Astrocyte (in vitro differentiated cells and primary cell): ENCODE data around the gene ZC3HAV1. TPM values are rescaled to one million over a fixed set of nuclear protein-coding genes. Genes with fewer than 3 reads are reported as not detected.
A peak's percentile ranks its signal among the peaks of the same experiment; 100 is the strongest.

ENCODE experiments used
- DNase-seq: peaks from one replicate; pipeline ENCODE4 v3.0.0-alpha.2; 2010; ENCODE audit warnings: low read depth
- FAIRE-seq: peaks from 2 replicates; lab custom pipeline; 2011; peaks lifted over from hg19 to GRCh38; lab: Jason Lieb, UNC
- H2AFZ ChIP-seq: 2 replicates; pipeline ENCODE4 v1.6.0; 2012; ENCODE audit warnings: low read depth, low read length, inconsistent platforms
- H3K27ac ChIP-seq: 2 replicates; pipeline ENCODE4 v1.5.1; 2011; ENCODE audit warnings: low read depth, low read length, inconsistent platforms
- H3K27me3 ChIP-seq: 2 replicates; pipeline ENCODE4 v1.6.0; 2011; ENCODE audit warnings: low read length, inconsistent platforms; ENCODE audit not compliant: insufficient read depth
- H3K36me3 ChIP-seq: 2 replicates; pipeline ENCODE4 v1.5.1; 2011; ENCODE audit warnings: low read length, inconsistent platforms; ENCODE audit not compliant: insufficient read depth
- H3K4me1 ChIP-seq: 2 replicates; pipeline ENCODE4 v1.5.1; 2011; ENCODE audit warnings: low read length, inconsistent platforms; ENCODE audit not compliant: insufficient read depth
- H3K4me2 ChIP-seq: 2 replicates; pipeline ENCODE4 v1.6.0; 2012; ENCODE audit warnings: low read length, inconsistent platforms
- H3K4me3 ChIP-seq: 2 replicates; pipeline ENCODE4 v1.5.1; 2011; ENCODE audit warnings: low read depth, mild to moderate bottlenecking, low read length, inconsistent platforms; ENCODE audit not compliant: insufficient read depth
- H3K79me2 ChIP-seq: 2 replicates; pipeline ENCODE4 v1.6.0; 2012; ENCODE audit warnings: mild to moderate bottlenecking, low read length, inconsistent platforms; ENCODE audit not compliant: insufficient read depth
- H3K9ac ChIP-seq: 2 replicates; pipeline ENCODE4 v1.6.0; 2012; ENCODE audit warnings: mild to moderate bottlenecking, low read length, inconsistent platforms
- H3K9me3 ChIP-seq: 2 replicates; pipeline ENCODE4 v1.5.1; 2012; ENCODE audit warnings: low read depth, mild to moderate bottlenecking, low read length, inconsistent platforms; ENCODE audit not compliant: insufficient read depth
- H4K20me1 ChIP-seq: 2 replicates; pipeline ENCODE4 v1.6.0; 2012; ENCODE audit warnings: low read length, inconsistent platforms; ENCODE audit not compliant: insufficient read depth
- H3K27ac Mint-ChIP-seq: one replicate; pipeline ENCODE4 v1.8.0; 2021; ENCODE audit warnings: mild to moderate bottlenecking, mixed read lengths; ENCODE audit not compliant: unreplicated experiment
- H3K27me3 Mint-ChIP-seq: one replicate; pipeline ENCODE4 v1.8.0; 2021; ENCODE audit warnings: low read depth, mixed read lengths; ENCODE audit not compliant: unreplicated experiment
- H3K36me3 Mint-ChIP-seq: one replicate; pipeline ENCODE4 v1.8.0; 2021; ENCODE audit warnings: low read depth, mixed read lengths; ENCODE audit not compliant: unreplicated experiment
- H3K4me1 Mint-ChIP-seq: one replicate; pipeline ENCODE4 v1.8.0; 2021; ENCODE audit warnings: low read depth, mixed read lengths; ENCODE audit not compliant: unreplicated experiment
- H3K4me3 Mint-ChIP-seq: one replicate; pipeline ENCODE4 v1.8.0; 2021; ENCODE audit warnings: mild to moderate bottlenecking, moderate library complexity, mixed read lengths; ENCODE audit not compliant: unreplicated experiment
- H3K9me3 Mint-ChIP-seq: one replicate; pipeline ENCODE4 v1.8.0; 2021; ENCODE audit warnings: mild to moderate bottlenecking, mixed read lengths; ENCODE audit not compliant: unreplicated experiment
- CTCF ChIP-seq: IDR thresholded peaks from 2 replicates; pipeline ENCODE4 v1.5.1; 2011; ENCODE audit warnings: low read depth, mild to moderate bottlenecking, inconsistent platforms, low read length, moderate library complexity; ENCODE audit not compliant: insufficient read depth
- EZH2 ChIP-seq: IDR thresholded peaks from 2 replicates; pipeline ENCODE4 v1.6.1; 2012; ENCODE audit warnings: mild to moderate bottlenecking, low read length, inconsistent platforms; ENCODE audit not compliant: insufficient read depth
- total RNA-seq: library from RNA; stranded (reverse); gene quantifications from 2 replicates; pipeline ENCODE4 v1.2.1, GENCODE V29; 2021

ZC3HAV1 gene
- total RNA-seq, 1 donor from 2014 or later: 63.8 TPM

- Mint-ChIP-seq H3K27me3 (no peaks in the 10 kb centered on the region), H3K36me3 (peaks cover 33% of the 10 kb centered on the region)
Measured at GRCh38 chr7:139075871-139076686, 33.4 kb downstream of the ZC3HAV1 start.

GRCh38 chr7:139075031-139075652, 34.4 kb downstream of the ZC3HAV1 start:
- H3K4me3 Mint-ChIP-seq: no peak overlapping the region
- Histone ChIP-seq H3K27ac (peak overlapping the region; percentile 4), H3K79me2 (no peaks in the 10 kb centered on the region), H3K9ac (no peak overlapping the region), H3K4me2 (peak overlapping the region; percentile 29), H3K4me3 (no peak overlapping the region), H3K9me3 (no peaks in the 10 kb centered on the region), H4K20me1 (no peaks in the 10 kb centered on the region), H3K27me3 (no peaks in the 10 kb centered on the region), H3K4me1 (no peaks in the 10 kb centered on the region), H3K36me3 (peaks cover 11% of the 10 kb centered on the region), H2AFZ (peak overlapping the region; percentile 45)
- peaks cover 6% of the 10 kb centered on the region for H3K4me1 Mint-ChIP-seq
- H3K9me3 Mint-ChIP-seq: no peaks in the 10 kb centered on the region
- no peaks in the 10 kb centered on the region for H3K27me3 Mint-ChIP-seq
- DNase-seq (peak; percentile 46), FAIRE-seq (peak; percentile 37)
- TF ChIP-seq EZH2 (no peak), CTCF (peak; percentile 84)
- H3K36me3 Mint-ChIP-seq: peaks cover 30% of the 10 kb centered on the region
- peak overlapping the region; percentile 75 for H3K27ac Mint-ChIP-seq

More at GRCh38 chr7:139075871-139076686, 33.4 kb downstream of the ZC3HAV1 start:
- Mint-ChIP-seq H3K27ac (peak overlapping the region; percentile 31), H3K4me1 (peaks cover 6% of the 10 kb centered on the region), H3K4me3 (no peak overlapping the region), H3K9me3 (no peaks in the 10 kb centered on the region)
- Histone ChIP-seq H4K20me1 (no peaks in the 10 kb centered on the region), H3K4me1 (no peaks in the 10 kb centered on the region), H2AFZ (no peak overlapping the region), H3K9me3 (no peaks in the 10 kb centered on the region), H3K27ac (no peak overlapping the region), H3K36me3 (peaks cover 11% of the 10 kb centered on the region), H3K27me3 (no peaks in the 10 kb centered on the region), H3K9ac (no peak overlapping the region), H3K4me2 (no peak overlapping the region), H3K4me3 (no peak overlapping the region), H3K79me2 (no peaks in the 10 kb centered on the region)
- no peak for DNase-seq
- no peak for TF ChIP-seq EZH2
- no peak for TF ChIP-seq CTCF
- FAIRE-seq: no peak

GRCh38 chr7:139072796-139073195, 36.7 kb downstream of the ZC3HAV1 start:
- H3K4me2 ChIP-seq: no peak overlapping the region
- TF ChIP-seq CTCF (no peak), EZH2 (no peak)
- Mint-ChIP-seq H3K27me3 (no peaks in the 10 kb centered on the region), H3K27ac (no peak overlapping the region), H3K4me1 (peaks cover 6% of the 10 kb centered on the region), H3K9me3 (no peaks in the 10 kb centered on the region), H3K4me3 (no peak overlapping the region), H3K36me3 (peaks cover 28% of the 10 kb centered on the region)
- no peaks in the 10 kb centered on the region for H4K20me1 ChIP-seq
- no peak overlapping the region for H3K9ac ChIP-seq
- no peaks in the 10 kb centered on the region for H3K27me3 ChIP-seq
- H3K27ac ChIP-seq: no peak overlapping the region
- H3K4me3 ChIP-seq: no peak overlapping the region
- no peaks in the 10 kb centered on the region for H3K79me2 ChIP-seq
- H3K36me3 ChIP-seq: peaks cover 10% of the 10 kb centered on the region
- H3K4me1 ChIP-seq: no peaks in the 10 kb centered on the region
- H2AFZ ChIP-seq: no peak overlapping the region
- DNase-seq (no peak), FAIRE-seq (no peak)
- H3K9me3 ChIP-seq: no peaks in the 10 kb centered on the region
